Caco-2 (cell line): ENCODE results near the gene SMIM38. TPM values are rescaled to one million over a fixed set of nuclear protein-coding genes. Genes with fewer than 3 reads are reported as not detected.

ENCODE experiments used
- BruUV-seq: library from RNA; stranded (reverse); fragments of 400-500 nt; replicated peaks from 2 replicates; lab custom pipeline; 2021; lab: Mats Ljungman, UMichigan
- CTCF ChIA-PET: fragments of 300-600 bp; sonication (Branson Sonifier 250); formaldehyde crosslinking; loops from one replicate; lab custom pipeline; 2022; ENCODE audit warnings: antibody characterized with exemption; lab: Charles Lee
- POLR2A ChIA-PET: fragments of 300-600 bp; sonication (Branson Sonifier 250); formaldehyde crosslinking; loops from one replicate; lab custom pipeline; 2022; ENCODE audit warnings: antibody characterized with exemption; lab: Charles Lee
- DNase-seq, 2 experiments: peaks; one replicate each; pipeline versions ENCODE4 v3.0.0 to v3.0.0-alpha.2; 2020 to 2022
- H3K27me3 ChIP-seq: replicated peaks from 2 replicates; pipeline ENCODE4 v1.6.0; 2011; ENCODE audit warnings: low read length; ENCODE audit not compliant: control insufficient read depth, insufficient read depth
- H3K36me3 ChIP-seq: 2 replicates; pipeline ENCODE4 v1.5.1; 2011; ENCODE audit warnings: low read length; ENCODE audit not compliant: control insufficient read depth, insufficient read depth
- H3K4me1 ChIP-seq: fragments of 250-450 bp; sonication (Bioruptor Pico); 2 replicates; pipeline ENCODE4 v1.5.1; 2020; ENCODE audit warnings: mild to moderate bottlenecking
- H3K4me3 ChIP-seq: 2 replicates; pipeline ENCODE4 v1.5.1; 2011; ENCODE audit warnings: low read depth, mild to moderate bottlenecking, control low read depth, low read length
- H3K9me3 ChIP-seq: fragments of 250-450 bp; sonication (Bioruptor Pico); 2 replicates; pipeline ENCODE4 v1.5.1; 2020; ENCODE audit warnings: mild to moderate bottlenecking, moderate library complexity
- H3K27ac Mint-ChIP-seq: one replicate; pipeline ENCODE4 v1.8.0; 2022; ENCODE audit warnings: mixed read lengths; ENCODE audit not compliant: unreplicated experiment
- H3K27me3 Mint-ChIP-seq: one replicate; pipeline ENCODE4 v1.8.0; 2022; ENCODE audit warnings: mixed read lengths; ENCODE audit not compliant: insufficient read depth, unreplicated experiment
- H3K36me3 Mint-ChIP-seq: one replicate; pipeline ENCODE4 v1.8.0; 2022; ENCODE audit warnings: mild to moderate bottlenecking, mixed read lengths; ENCODE audit not compliant: insufficient read depth, unreplicated experiment
- H3K4me1 Mint-ChIP-seq: one replicate; pipeline ENCODE4 v1.8.0; 2022; ENCODE audit warnings: low read depth, mixed read lengths; ENCODE audit not compliant: unreplicated experiment
- H3K4me3 Mint-ChIP-seq: one replicate; pipeline ENCODE4 v1.8.0; 2022; ENCODE audit warnings: mild to moderate bottlenecking, moderate library complexity, mixed read lengths; ENCODE audit not compliant: unreplicated experiment
- H3K9me3 Mint-ChIP-seq: one replicate; pipeline ENCODE4 v1.8.0; 2022; ENCODE audit warnings: mixed read lengths; ENCODE audit not compliant: unreplicated experiment
- intact Hi-C: fragments of 100-400 bp; cut with micrococcal nuclease; formaldehyde crosslinking; loops from one replicate; pipeline ENCODE4 v1.10.0; 2022; ENCODE audit not compliant: unreplicated experiment
- total RNA-seq: library from RNA; stranded (reverse); gene quantifications from 2 replicates; pipeline ENCODE4 v1.2.3, GENCODE V29; 2022
- TF ChIP-seq, protein P1 (sequence below), 2 experiments: fragments of 200-600 bp in 1 of 2; IDR thresholded peaks; 1 replicate in 1 of 2; 2 replicates in 1 of 2; pipeline versions ENCODE4 v1.5.1 to v1.8.0; 2011 to 2022; ENCODE audit warnings: antibody characterized with exemption in 1 of 2, control low read depth in 1 of 2, inconsistent platforms in 1 of 2, low read depth in 1 of 2, low read length in 1 of 2, mild to moderate bottlenecking in 1 of 2, moderate library complexity in 1 of 2; ENCODE audit not compliant: insufficient read depth in 1 of 2, severe bottlenecking in 1 of 2, unreplicated experiment in 1 of 2

Gene SMIM38
- total RNA-seq, 1 experiment from 2014 or later: 0.66 TPM

DNA sequence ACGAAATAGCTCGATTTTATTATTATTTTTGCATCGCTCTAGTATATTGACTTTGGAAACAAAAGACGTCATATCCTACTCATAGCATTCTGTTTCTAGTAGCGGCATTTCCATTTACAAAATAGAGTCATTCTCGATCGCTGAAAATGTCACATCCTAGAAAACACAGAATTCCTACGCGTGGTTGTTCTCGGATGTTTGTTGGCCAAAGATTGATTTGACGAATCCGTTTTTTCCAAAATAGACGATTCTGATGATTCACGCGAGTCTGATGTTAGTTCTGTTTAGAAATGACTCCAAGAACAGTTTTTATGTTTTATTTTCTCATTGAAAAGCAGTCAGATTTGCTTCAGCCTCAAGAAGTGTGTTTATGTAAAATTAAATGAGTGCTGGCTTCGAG is 47.6 kb downstream of the SMIM38 start:
- no peak overlapping the region for H3K27ac Mint-ChIP-seq
- Histone ChIP-seq H3K27me3 (no peaks in the 10 kb centered on the region), H3K9me3 (peaks cover 6% of the 10 kb centered on the region), H3K36me3 (no peaks in the 10 kb centered on the region), H3K4me1 (peaks cover 6% of the 10 kb centered on the region; the same call in 1 of the 2 replicates), H3K4me3 (no peak overlapping the region)
- TF ChIP-seq, protein P1, sequence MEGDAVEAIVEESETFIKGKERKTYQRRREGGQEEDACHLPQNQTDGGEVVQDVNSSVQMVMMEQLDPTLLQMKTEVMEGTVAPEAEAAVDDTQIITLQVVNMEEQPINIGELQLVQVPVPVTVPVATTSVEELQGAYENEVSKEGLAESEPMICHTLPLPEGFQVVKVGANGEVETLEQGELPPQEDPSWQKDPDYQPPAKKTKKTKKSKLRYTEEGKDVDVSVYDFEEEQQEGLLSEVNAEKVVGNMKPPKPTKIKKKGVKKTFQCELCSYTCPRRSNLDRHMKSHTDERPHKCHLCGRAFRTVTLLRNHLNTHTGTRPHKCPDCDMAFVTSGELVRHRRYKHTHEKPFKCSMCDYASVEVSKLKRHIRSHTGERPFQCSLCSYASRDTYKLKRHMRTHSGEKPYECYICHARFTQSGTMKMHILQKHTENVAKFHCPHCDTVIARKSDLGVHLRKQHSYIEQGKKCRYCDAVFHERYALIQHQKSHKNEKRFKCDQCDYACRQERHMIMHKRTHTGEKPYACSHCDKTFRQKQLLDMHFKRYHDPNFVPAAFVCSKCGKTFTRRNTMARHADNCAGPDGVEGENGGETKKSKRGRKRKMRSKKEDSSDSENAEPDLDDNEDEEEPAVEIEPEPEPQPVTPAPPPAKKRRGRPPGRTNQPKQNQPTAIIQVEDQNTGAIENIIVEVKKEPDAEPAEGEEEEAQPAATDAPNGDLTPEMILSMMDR (IDR thresholded peaks at IDR 0.05; ENCODE audit: insufficient read depth in 1 of 2, low read depth in 1 of 2, low read length in 1 of 2, severe bottlenecking in 1 of 2, unreplicated experiment in 1 of 2): no peak
- no TSS peak for BruUV-seq
- intact Hi-C loops: no loop called here
- H3K27me3 Mint-ChIP-seq: peaks cover 7% of the 10 kb centered on the region
- H3K36me3 Mint-ChIP-seq: no peaks in the 10 kb centered on the region
- POLR2A ChIA-PET: no interaction called here
- no peaks in the 10 kb centered on the region for H3K4me1 Mint-ChIP-seq
- CTCF ChIA-PET: no interaction called here
- H3K4me3 Mint-ChIP-seq: no peak overlapping the region
- peaks cover 17% of the 10 kb centered on the region for H3K9me3 Mint-ChIP-seq
- no peak for DNase-seq

DNA sequence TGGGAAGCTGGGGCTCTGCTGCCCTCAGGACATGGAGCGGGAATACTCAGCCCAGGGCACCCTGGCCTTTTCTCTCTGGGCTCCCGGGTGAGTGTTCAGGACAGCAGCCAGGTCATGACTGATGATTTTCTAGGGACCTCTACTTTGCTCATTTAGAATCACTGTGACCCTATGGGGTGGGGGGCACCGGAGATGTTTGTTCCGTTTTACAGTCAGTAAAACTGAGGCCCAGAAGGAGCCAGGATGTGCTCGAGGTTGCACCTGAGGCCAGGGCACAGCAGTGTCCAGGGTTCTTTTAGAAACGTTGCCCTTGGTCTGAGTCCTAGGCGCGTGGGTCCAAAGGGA is 48.1 kb downstream of the SMIM38 start:
- no peak overlapping the region for H3K4me3 Mint-ChIP-seq
- no peaks in the 10 kb centered on the region for H3K36me3 Mint-ChIP-seq
- POLR2A ChIA-PET: no interaction called here
- no peak overlapping the region for H3K27ac Mint-ChIP-seq
- Histone ChIP-seq H3K27me3 (no peaks in the 10 kb centered on the region), H3K4me1 (peaks cover 6% of the 10 kb centered on the region; the same call in 1 of the 2 replicates), H3K36me3 (no peaks in the 10 kb centered on the region), H3K9me3 (peaks cover 11% of the 10 kb centered on the region), H3K4me3 (no peak overlapping the region)
- peaks cover 16% of the 10 kb centered on the region for H3K9me3 Mint-ChIP-seq
- CTCF ChIA-PET: no interaction called here
- intact Hi-C loops: no loop called here
- TF ChIP-seq, protein P1 (IDR thresholded peaks at IDR 0.05; ENCODE audit: insufficient read depth in 1 of 2, low read depth in 1 of 2, low read length in 1 of 2, severe bottlenecking in 1 of 2, unreplicated experiment in 1 of 2): no peak
- DNase-seq: peak in 1 of 2 experiments; percentile 26
- H3K27me3 Mint-ChIP-seq: peaks cover 3% of the 10 kb centered on the region
- no TSS peak for BruUV-seq
- no peaks in the 10 kb centered on the region for H3K4me1 Mint-ChIP-seq

DNA sequence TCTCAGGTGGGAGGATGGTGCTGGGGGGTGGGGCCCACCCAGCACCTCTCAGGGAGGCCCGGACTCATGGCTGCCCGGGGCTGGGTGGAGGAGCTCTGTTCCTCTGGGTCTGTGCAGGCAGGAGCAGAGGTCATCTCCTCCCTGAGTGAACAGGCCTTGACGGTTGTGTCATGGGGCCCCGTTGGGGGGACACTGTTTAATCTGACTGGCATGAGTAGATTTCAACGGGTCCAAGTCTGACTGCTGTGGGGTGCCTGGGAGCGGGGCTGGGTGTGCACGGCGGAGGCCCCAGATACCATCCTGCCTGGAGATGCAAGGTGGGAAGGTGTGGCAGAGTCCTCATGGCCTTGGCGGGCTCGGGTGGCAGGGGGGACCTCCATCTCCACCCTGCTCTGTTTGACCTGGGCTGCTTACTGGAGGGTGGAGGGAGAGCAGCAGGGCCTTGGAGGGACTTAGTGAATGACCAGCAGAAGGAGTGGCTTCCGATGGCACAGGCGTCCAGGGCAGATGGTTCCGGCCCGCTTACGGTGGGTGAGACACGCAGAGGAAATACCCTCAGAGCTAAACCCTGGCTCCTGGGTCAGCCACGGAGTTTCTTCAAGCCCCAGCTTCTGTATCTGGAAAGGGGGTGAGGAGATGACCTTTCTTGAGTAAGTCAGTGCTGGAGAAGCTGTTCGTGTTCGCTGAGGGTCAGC is 48.7 kb downstream of the SMIM38 start:
- Mint-ChIP-seq H3K27me3 (no peaks in the 10 kb centered on the region), H3K4me3 (no peak overlapping the region), H3K27ac (no peak overlapping the region), H3K9me3 (peaks cover 11% of the 10 kb centered on the region), H3K4me1 (no peaks in the 10 kb centered on the region), H3K36me3 (no peaks in the 10 kb centered on the region)
- H3K9me3 ChIP-seq: peaks cover 11% of the 10 kb centered on the region
- POLR2A ChIA-PET: no interaction called here
- DNase-seq: peak in 1 of 2 experiments; percentile 43
- no peak overlapping the region for H3K4me3 ChIP-seq
- H3K36me3 ChIP-seq: no peaks in the 10 kb centered on the region
- no TSS peak for BruUV-seq
- CTCF ChIA-PET: no interaction called here
- TF ChIP-seq, protein P1 (IDR thresholded peaks at IDR 0.05; ENCODE audit: insufficient read depth in 1 of 2, low read depth in 1 of 2, low read length in 1 of 2, severe bottlenecking in 1 of 2, unreplicated experiment in 1 of 2): no peak
- intact Hi-C loops: no loop called here
- no peaks in the 10 kb centered on the region for H3K27me3 ChIP-seq
- H3K4me1 ChIP-seq: peaks cover 6% of the 10 kb centered on the region; the same call in 1 of the 2 replicates
